ENCODE results near the gene GCNA.
"Not testable (repeated sequence)": the region's sequence is repeated elsewhere in the genome, so short reads cannot be mapped to it uniquely, and the experiment has no call there.

GRCh38 chrX:71644406-71644805 is 66.2 kb downstream of the GCNA start:
- TF ChIP-seq, protein P1, sequence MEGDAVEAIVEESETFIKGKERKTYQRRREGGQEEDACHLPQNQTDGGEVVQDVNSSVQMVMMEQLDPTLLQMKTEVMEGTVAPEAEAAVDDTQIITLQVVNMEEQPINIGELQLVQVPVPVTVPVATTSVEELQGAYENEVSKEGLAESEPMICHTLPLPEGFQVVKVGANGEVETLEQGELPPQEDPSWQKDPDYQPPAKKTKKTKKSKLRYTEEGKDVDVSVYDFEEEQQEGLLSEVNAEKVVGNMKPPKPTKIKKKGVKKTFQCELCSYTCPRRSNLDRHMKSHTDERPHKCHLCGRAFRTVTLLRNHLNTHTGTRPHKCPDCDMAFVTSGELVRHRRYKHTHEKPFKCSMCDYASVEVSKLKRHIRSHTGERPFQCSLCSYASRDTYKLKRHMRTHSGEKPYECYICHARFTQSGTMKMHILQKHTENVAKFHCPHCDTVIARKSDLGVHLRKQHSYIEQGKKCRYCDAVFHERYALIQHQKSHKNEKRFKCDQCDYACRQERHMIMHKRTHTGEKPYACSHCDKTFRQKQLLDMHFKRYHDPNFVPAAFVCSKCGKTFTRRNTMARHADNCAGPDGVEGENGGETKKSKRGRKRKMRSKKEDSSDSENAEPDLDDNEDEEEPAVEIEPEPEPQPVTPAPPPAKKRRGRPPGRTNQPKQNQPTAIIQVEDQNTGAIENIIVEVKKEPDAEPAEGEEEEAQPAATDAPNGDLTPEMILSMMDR (IDR thresholded peaks at IDR 0.05) = not testable (repeated sequence)
- TF ChIP-seq POLR2A (IDR thresholded peaks at IDR 0.05) = not testable (repeated sequence)

Measured in uterus (tissue), 2 donors.